ENCODE results near the gene SNRNP40.

DNA sequence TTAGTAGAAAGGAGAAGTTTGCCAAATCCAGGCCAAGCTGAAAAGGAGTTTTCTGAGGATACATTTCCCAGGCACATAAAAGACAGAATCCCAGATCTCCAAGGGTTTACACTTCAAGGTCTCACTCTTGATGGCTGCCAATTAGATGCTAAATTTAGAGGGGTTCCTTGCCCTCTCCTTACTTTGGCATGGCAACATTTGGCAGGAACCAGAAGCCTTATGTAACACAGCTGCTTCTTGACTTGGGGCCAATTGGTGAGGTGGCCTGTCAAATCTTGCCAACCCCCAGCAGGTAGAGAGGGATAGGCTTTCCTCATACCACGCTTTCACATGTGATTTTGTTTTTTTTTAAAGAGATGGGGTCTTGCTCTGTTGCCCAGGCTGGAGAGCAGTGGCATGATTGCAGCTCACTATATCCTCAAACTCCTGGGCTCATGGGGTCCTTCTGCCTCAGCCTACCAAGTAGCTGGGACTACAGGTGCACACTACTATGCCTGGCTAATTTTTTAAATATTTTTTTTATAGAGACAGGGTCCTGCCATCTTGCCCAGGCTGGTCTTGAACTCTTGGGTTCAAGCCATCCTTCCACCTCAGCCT, 31.7 kb downstream of the SNRNP40 start:
- TF ChIP-seq, protein P1, sequence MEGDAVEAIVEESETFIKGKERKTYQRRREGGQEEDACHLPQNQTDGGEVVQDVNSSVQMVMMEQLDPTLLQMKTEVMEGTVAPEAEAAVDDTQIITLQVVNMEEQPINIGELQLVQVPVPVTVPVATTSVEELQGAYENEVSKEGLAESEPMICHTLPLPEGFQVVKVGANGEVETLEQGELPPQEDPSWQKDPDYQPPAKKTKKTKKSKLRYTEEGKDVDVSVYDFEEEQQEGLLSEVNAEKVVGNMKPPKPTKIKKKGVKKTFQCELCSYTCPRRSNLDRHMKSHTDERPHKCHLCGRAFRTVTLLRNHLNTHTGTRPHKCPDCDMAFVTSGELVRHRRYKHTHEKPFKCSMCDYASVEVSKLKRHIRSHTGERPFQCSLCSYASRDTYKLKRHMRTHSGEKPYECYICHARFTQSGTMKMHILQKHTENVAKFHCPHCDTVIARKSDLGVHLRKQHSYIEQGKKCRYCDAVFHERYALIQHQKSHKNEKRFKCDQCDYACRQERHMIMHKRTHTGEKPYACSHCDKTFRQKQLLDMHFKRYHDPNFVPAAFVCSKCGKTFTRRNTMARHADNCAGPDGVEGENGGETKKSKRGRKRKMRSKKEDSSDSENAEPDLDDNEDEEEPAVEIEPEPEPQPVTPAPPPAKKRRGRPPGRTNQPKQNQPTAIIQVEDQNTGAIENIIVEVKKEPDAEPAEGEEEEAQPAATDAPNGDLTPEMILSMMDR (IDR thresholded peaks at IDR 0.05; ENCODE audit: poor library complexity): no peak
- TF ChIP-seq EZH2 (IDR thresholded peaks at IDR 0.05; ENCODE audit: borderline replicate concordance): no peak
